HUES64 (cell line): ENCODE measurements around the gene RPL41.
A peak's percentile ranks its signal among the peaks of the same experiment; 100 is the strongest.

ENCODE experiments used
- H3K27ac ChIP-seq: 2 replicates; pipeline ENCODE4 v1.7.0; 2013; ENCODE audit warnings: low read depth, low read length, inconsistent platforms
- H3K27me3 ChIP-seq: 2 replicates; pipeline ENCODE4 v1.6.1; 2013; ENCODE audit warnings: mild to moderate bottlenecking, low read length; ENCODE audit not compliant: insufficient read depth
- H3K36me3 ChIP-seq: 2 replicates; pipeline ENCODE4 v1.6.1; 2013; ENCODE audit warnings: mild to moderate bottlenecking, low read length; ENCODE audit not compliant: insufficient read depth
- H3K4me1 ChIP-seq: 2 replicates; pipeline ENCODE4 v1.6.1; 2013; ENCODE audit warnings: mild to moderate bottlenecking, low read length, moderate library complexity; ENCODE audit not compliant: insufficient read depth
- H3K4me3 ChIP-seq: 2 replicates; pipeline ENCODE4 v1.5.1; 2013; ENCODE audit warnings: mild to moderate bottlenecking, low read length, moderate library complexity
- H3K9ac ChIP-seq: 2 replicates; pipeline ENCODE4 v1.6.1; 2013; ENCODE audit warnings: mild to moderate bottlenecking, low read depth, low read length
- H3K9me3 ChIP-seq: 2 replicates; pipeline ENCODE4 v1.6.1; 2013; ENCODE audit warnings: low read depth, low read length; ENCODE audit not compliant: insufficient read depth
- WGBS: fragments of 150-250, 120-280 bp; methylation state at CpG from one replicate; pipeline ENCODE4 v1.1.7; 2013; ENCODE audit warnings: missing lambda C conversion rate; 5-methylcytosine and 5-hydroxymethylcytosine counted together

Gene RPL41

GRCh38 chr12:56082382-56082781, 34.1 kb upstream of the RPL41 start:
- peak overlapping the region; percentile 5; the same call in 1 of the 2 replicates for H3K9ac ChIP-seq
- peaks cover 17% of the 10 kb centered on the region; the same call in 1 of the 2 replicates for H3K4me1 ChIP-seq
- peaks cover 28% of the 10 kb centered on the region for H3K36me3 ChIP-seq
- 90% methylated on average over 2 of the region's 2 CpGs for WGBS
- H3K27ac ChIP-seq: no peak overlapping the region
- H3K9me3 ChIP-seq: no peaks in the 10 kb centered on the region
- H3K27me3 ChIP-seq: no peaks in the 10 kb centered on the region; the same call in 1 of the 2 replicates
- H3K4me3 ChIP-seq: no peak overlapping the region

- Histone ChIP-seq H3K4me3 (no peak overlapping the region), H3K36me3 (peaks cover 34% of the 10 kb centered on the region), H3K27me3 (no peaks in the 10 kb centered on the region; the same call in 1 of the 2 replicates), H3K9me3 (no peaks in the 10 kb centered on the region), H3K9ac (no peak overlapping the region), H3K4me1 (peaks cover 17% of the 10 kb centered on the region; the same call in 1 of the 2 replicates), H3K27ac (no peak overlapping the region)
- WGBS: 100% methylated on average over 1 of the region's 3 CpGs
Observed at GRCh38 chr12:56082967-56083366, 33.5 kb upstream of the RPL41 start.

- Histone ChIP-seq H3K4me3 (no peak overlapping the region), H3K27ac (no peak overlapping the region), H3K27me3 (no peaks in the 10 kb centered on the region; the same call in 1 of the 2 replicates), H3K4me1 (peaks cover 14% of the 10 kb centered on the region; the same call in 1 of the 2 replicates), H3K9me3 (no peaks in the 10 kb centered on the region), H3K36me3 (peaks cover 51% of the 10 kb centered on the region), H3K9ac (no peak overlapping the region)
- 94% methylated on average over 15 of the region's 15 CpGs for WGBS
Observed at GRCh38 chr12:56084958-56085543, 31.4 kb upstream of the RPL41 start.

- Histone ChIP-seq H3K4me3 (no peak overlapping the region), H3K27me3 (no peaks in the 10 kb centered on the region), H3K9me3 (no peaks in the 10 kb centered on the region), H3K36me3 (peaks cover 58% of the 10 kb centered on the region), H3K9ac (no peak overlapping the region), H3K27ac (no peak overlapping the region), H3K4me1 (peaks cover 12% of the 10 kb centered on the region; the same call in 1 of the 2 replicates)
- WGBS: no CpG with 5 or more reads among the region's 3 CpGs
Observed at GRCh38 chr12:56086096-56086495, 30.3 kb upstream of the RPL41 start.

GRCh38 chr12:56086608-56087007, 29.8 kb upstream of the RPL41 start:
- Histone ChIP-seq H3K9me3 (no peaks in the 10 kb centered on the region), H3K36me3 (peaks cover 61% of the 10 kb centered on the region), H3K4me3 (no peak overlapping the region), H3K27me3 (no peaks in the 10 kb centered on the region), H3K9ac (no peak overlapping the region), H3K4me1 (peaks cover 7% of the 10 kb centered on the region; the same call in 1 of the 2 replicates), H3K27ac (no peak overlapping the region)
- WGBS: 81% methylated on average over 6 of the region's 6 CpGs

- Histone ChIP-seq H3K9ac (no peak overlapping the region), H3K4me1 (0 out of 2 replicates have a peak, but pooled peaks cover 2% of the 10 kb centered on the region), H3K9me3 (no peaks in the 10 kb centered on the region), H3K4me3 (no peak overlapping the region), H3K27me3 (no peaks in the 10 kb centered on the region), H3K27ac (no peak overlapping the region), H3K36me3 (peaks cover 63% of the 10 kb centered on the region)
- 90% methylated on average over 6 of the region's 6 CpGs for WGBS
Observed at GRCh38 chr12:56087220-56087619, 29.2 kb upstream of the RPL41 start.

- Histone ChIP-seq H3K4me3 (no peak overlapping the region), H3K9me3 (no peaks in the 10 kb centered on the region), H3K9ac (no peak overlapping the region), H3K4me1 (no peaks in the 10 kb centered on the region), H3K27me3 (no peaks in the 10 kb centered on the region), H3K27ac (no peak overlapping the region), H3K36me3 (peaks cover 92% of the 10 kb centered on the region)
- 97% methylated on average over 6 of the region's 6 CpGs for WGBS
Observed at GRCh38 chr12:56097738-56098137, 18.7 kb upstream of the RPL41 start.

GRCh38 chr12:56098592-56098991, 17.8 kb upstream of the RPL41 start:
- no peak overlapping the region for H3K27ac ChIP-seq
- H3K36me3 ChIP-seq: peaks cover 83% of the 10 kb centered on the region
- no peaks in the 10 kb centered on the region for H3K4me1 ChIP-seq
- H3K4me3 ChIP-seq: no peak overlapping the region
- no peaks in the 10 kb centered on the region for H3K27me3 ChIP-seq
- H3K9me3 ChIP-seq: no peaks in the 10 kb centered on the region
- no peak overlapping the region for H3K9ac ChIP-seq
- WGBS: 95% methylated on average over 3 of the region's 3 CpGs

- Histone ChIP-seq H3K9ac (no peak overlapping the region), H3K36me3 (peaks cover 73% of the 10 kb centered on the region)
- WGBS: 95% methylated on average over 4 of the region's 4 CpGs
Observed at GRCh38 chr12:56099787-56100186, 16.6 kb upstream of the RPL41 start.

GRCh38 chr12:56101045-56101444, 15.4 kb upstream of the RPL41 start:
- Histone ChIP-seq H3K27ac (no peak overlapping the region), H3K4me3 (no peak overlapping the region), H3K27me3 (no peaks in the 10 kb centered on the region), H3K9ac (no peak overlapping the region), H3K36me3 (peaks cover 60% of the 10 kb centered on the region), H3K4me1 (peaks cover under 1% of the 10 kb centered on the region; the same call in 1 of the 2 replicates), H3K9me3 (no peaks in the 10 kb centered on the region)
- WGBS: 97% methylated on average over 14 of the region's 14 CpGs

More at GRCh38 chr12:56099787-56100186, 16.6 kb upstream of the RPL41 start:
- Histone ChIP-seq H3K4me1 (no peaks in the 10 kb centered on the region), H3K4me3 (no peak overlapping the region), H3K27ac (no peak overlapping the region), H3K27me3 (no peaks in the 10 kb centered on the region), H3K9me3 (no peaks in the 10 kb centered on the region)

- WGBS: 87% methylated on average over 1 of the region's 1 CpG
- no peak overlapping the region for H3K9ac ChIP-seq
Observed at GRCh38 chr12:56102683-56103065, 13.8 kb upstream of the RPL41 start.

More at GRCh38 chr12:56102683-56103065, 13.8 kb upstream of the RPL41 start:
- peaks cover 60% of the 10 kb centered on the region for H3K36me3 ChIP-seq
- no peak overlapping the region for H3K27ac ChIP-seq
- peaks cover 4% of the 10 kb centered on the region; the same call in 1 of the 2 replicates for H3K4me1 ChIP-seq
- no peak overlapping the region for H3K4me3 ChIP-seq
- H3K27me3 ChIP-seq: no peaks in the 10 kb centered on the region
- no peaks in the 10 kb centered on the region for H3K9me3 ChIP-seq
